HG02840 (cell line): ENCODE measurements around the gene SYNPO2L.

Experiments used
- ATAC-seq: cut with Tn5 transposase; IDR thresholded peaks from one replicate; pipeline ENCODE4 v1.9.1; 2021; ENCODE audit warnings: mild to moderate bottlenecking, moderate library complexity, moderate number of reproducible peaks; ENCODE audit not compliant: unreplicated experiment, low FRiP score

Gene SYNPO2L

DNA sequence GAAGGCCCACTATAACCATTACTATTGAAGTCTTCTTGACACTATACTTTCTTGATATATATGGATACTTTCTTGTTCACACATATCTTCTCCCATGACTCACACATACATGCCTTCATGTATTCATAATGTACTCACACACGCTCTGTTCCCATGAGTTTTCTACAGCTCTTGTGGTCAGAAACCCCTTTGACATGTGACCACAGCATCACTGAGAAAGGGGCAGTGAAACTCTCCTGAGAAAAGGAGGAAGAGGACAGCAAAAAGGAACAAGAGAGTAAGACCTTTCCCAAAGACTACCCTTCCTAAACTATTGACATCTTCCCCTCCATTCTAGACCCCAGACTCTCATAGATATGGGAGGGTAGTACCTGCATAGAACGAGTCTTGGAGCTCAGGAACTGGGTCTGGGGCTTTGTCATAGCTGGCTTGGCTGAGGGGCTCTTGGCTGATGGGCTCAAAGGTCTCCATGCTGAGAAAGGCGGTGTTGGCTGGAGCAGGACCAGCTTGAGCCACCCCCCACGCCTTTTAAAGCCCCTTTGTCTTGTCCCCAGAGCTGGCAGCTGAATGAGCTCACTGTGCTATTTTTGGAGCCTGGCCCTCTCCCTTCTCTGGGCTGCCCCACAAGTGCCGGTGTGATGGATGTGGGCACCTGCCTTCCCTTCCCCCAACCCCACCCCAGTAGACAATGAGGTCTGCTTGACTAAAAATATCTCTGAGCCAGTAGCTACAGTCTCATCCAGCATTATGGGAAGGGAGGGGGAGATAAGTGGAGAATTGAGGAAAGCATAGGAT, 5.1 kb downstream of the SYNPO2L start:
- no peak for ATAC-seq

DNA sequence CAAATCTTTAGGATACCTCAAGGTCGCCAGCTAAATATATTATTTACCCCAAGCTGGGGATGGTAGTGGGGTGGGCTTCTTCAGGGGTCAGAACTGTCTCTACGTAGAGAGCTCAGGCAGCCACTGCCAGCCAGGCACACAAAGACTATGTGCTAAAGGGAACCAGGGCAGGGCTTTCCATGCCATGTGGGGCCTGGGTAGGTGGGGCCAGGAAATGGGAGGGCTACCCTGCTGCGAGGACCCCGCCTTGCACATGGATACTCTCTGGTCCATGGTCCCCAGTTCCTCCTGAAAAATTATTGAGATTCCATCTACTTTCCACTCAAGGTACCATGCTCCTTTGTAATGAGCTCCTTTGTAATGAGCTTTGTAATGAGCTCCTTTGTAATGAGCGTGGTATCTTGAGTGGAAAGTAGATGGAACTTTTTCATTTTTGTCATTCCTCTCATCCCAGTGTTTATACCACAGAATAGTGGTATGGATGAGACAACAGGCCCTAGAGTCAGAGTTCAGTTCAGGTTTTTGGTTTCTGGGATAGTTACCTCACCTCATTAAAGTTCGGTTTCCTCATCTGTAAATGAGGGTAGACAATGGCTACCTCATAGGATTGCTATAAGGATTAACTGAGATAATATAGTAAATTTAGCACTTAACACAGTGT, 5.8 kb downstream of the SYNPO2L start:
- ATAC-seq, result no peak

DNA sequence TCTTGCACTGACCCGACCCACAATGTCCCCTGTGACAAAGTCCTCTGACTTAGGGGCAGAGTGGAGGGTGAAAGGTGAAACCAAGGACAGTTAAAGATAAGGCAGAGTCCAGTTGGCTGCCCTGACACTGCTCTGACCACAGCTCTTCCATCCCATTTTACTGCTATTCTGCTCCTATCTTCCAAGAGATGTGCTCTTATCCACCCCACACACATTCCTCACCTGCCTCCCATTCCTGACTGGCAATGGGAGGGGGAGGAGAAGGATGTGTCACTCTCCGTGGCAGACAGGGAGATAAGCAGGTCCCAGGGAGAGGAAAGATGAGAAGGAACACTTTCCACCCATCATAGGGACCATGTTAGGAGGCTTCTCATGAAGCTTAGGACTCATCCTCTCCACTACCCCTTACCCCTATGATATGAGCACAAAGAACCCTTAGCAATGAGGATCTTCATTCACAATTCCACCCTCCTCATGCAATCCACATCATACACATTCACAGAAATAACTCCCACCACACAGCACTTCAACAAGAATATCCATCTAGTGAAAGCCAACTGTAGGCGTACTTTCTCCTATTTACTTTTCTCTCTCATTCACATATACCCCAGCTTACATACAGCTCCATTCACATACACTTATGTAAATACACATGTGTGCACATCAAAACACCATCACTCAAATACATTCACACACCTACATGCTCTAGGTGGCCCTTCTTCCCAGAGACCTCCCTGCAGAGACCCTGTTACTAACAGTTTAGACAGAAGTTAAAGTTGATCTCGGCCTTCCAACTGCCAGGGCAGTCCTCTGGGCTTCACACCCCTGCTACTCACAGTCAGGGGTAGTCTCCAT, 6.6 kb downstream of the SYNPO2L start:
- ATAC-seq, result no peak

DNA sequence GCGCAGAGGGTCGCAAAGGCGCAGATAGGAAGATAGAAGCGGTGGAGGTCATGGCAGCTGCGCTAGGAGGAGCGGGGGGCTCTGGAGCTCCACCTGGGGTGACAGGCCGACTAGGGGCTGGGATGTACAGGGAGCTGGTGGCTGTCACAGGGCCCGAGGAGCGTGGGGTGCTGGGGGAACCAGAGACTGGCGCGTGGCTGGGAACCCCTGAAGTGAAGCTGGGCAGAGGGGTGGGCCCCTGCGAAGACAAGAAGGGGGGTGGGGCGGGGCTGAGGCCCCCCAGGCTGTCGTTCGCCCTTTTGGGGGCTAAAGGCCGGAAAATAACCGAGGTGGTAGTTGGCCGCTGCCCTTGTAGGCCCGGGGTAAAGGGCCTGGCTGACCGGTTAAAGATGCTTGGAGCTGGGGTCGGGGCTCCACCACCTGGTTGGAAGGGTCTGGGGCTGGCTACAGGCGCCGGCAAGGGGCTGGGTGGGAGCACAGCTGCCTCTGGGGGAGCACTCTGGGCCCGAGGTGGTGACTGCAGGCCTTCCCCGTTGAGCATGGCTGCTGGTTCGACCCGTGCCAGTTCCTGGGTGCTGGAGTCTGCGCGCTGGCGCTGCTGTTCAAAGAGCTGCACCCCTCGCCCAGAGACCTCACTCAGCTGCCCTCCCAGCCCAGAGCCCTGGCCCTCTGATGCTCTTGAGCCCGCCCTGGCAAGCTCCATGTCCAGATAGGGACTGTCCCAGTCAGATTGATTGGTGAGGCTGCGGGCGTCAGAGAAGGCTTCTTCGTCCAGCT, 7.8 kb downstream of the SYNPO2L start:
- no peak for ATAC-seq

DNA sequence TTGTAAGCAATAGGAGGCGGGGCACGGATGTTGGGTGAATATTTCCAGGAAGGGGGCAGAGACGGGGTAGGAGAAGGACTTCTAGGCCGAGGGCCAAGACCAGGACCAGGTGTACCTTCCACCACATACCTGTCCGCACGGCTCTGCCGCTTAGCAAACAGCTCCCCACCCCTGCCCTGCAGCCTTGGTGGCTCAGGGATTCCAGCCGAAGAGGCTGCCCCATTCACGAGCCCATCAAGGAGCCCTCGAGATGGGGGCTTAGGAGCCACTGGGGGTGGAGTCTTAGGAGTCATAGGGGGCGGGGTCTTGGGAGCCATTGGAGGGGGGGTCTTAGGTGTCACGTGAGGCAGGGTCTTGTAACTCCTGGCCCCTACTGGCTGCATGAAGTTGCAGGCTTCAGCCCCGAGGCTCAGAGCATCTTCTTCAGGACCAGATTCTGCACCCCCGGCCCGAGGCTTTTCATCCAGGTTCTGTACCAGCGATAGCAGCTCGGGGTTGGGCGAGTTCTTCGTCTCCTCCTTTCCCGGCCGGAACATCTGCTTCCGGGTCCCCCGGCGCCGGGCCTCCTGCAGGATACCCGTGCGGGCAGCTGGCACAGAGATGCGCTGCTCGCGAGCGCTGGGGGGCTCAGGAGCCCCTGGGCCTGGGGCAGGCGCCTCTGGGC, 8.5 kb downstream of the SYNPO2L start:
- no peak for ATAC-seq

DNA sequence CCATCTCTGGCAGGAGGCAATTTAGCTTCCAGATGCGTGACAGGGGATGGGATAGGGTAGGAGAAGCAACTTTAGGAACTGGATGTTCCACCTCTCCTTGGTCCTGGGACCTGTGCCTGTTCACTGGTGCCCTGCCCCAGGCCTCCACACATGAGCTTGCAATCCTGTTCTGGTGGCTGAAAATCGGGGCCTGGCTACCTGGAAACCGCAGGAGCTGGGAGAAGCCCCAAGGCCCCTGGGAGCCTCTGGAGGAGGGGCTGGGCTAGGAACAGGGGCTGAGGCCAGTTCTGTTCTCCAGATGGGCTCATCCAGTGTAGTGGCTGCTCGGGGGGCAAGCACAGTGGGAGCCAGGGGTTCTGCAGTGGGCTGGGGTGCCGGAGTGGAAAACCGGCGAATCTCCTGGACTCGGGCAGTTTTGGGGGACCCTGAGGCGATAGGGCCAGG, 9.2 kb downstream of the SYNPO2L start:
- no peak for ATAC-seq

DNA sequence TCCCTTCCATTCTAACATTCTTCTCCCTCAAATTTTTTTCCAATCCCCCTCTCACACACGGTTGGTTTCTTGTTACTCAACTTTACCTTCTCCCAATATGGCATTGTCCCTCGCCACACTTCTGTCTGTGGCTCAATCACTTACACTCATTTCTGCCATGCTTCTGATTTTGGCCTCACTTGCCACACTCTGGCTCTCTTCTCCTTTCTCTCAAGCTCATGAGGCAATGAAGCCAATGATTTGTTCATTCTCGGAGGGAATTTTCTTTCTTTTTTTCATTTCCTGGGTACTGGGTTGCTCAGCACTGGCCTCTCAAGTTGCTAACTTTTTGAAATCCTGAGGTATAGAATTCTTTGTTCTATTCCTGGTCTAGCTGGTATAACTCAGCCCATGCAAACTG, 10.6 kb downstream of the SYNPO2L start:
- ATAC-seq, result no peak

DNA sequence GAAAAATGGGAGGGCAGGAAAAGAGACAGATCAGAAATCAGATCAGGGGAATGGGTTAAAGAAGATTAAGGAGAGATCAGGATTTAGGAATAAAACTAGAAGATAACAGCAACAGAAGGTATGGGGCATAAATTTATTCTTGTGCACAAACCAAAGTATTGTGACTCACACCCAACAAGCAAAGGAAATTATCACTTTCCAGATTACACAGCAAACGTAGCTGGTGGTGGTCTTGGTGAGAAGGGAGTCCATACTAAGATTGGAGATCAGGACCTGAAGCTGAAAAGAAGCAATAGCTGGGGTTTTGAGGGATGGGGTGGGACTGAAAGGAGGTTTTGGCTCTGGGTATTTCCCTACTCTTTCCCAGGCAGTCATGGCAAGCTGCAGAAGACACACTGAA, 11.1 kb downstream of the SYNPO2L start:
- ATAC-seq, result no peak

DNA sequence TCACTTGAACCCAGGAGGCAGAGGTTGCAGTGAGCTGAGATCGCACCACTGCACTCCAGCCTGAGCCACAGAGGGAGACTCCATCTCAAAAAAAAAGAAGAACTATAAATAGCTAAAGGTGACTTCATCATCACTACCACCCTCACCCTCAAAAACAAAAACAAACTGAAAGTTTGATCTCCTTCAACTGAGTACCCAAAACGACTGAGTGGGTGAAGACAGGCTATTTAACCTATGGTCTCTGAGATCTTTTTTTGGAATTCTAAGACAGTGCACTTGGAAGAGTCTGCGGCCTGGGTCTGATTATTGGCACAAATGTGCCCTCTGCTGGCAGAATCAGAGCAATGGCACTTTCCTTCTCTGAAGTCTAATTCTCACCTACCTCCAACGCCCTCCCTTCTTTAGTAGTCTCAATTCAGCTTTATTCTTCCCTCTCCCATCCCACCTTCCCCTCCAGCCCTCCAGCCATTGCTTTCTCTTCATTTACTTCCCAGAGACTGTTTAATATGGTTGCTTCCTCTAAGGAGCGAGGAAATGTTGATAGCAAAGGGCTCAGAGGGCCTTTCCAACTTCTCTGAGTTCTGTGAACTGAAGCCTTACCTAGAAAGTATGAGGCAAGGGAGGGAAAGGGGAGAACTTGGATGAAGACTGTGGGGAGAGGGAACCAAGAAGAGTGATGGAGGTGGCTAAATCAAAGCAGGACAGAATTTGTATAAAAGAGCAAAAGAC, 11.7 kb downstream of the SYNPO2L start:
- no peak for ATAC-seq

DNA sequence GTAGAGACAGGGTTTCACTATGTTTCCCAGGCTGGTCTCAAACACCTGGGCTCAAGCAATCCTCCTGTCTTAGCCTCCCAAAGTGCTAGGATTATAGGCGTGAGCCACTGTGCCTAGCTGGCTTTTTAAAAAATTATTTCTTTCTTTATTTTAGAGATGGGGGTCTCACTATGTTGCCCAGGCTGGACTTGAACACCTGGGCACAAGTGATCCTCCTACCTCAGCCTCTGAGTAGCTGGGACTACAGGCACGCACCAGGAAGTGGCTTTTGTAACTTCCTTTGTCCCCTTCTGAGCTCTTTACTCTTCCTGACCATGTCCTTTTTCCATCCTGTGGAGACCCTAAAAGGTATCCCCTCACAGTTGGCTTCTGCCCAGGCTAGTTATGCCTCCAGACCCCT, 12.5 kb downstream of the SYNPO2L start:
- no peak for ATAC-seq

DNA sequence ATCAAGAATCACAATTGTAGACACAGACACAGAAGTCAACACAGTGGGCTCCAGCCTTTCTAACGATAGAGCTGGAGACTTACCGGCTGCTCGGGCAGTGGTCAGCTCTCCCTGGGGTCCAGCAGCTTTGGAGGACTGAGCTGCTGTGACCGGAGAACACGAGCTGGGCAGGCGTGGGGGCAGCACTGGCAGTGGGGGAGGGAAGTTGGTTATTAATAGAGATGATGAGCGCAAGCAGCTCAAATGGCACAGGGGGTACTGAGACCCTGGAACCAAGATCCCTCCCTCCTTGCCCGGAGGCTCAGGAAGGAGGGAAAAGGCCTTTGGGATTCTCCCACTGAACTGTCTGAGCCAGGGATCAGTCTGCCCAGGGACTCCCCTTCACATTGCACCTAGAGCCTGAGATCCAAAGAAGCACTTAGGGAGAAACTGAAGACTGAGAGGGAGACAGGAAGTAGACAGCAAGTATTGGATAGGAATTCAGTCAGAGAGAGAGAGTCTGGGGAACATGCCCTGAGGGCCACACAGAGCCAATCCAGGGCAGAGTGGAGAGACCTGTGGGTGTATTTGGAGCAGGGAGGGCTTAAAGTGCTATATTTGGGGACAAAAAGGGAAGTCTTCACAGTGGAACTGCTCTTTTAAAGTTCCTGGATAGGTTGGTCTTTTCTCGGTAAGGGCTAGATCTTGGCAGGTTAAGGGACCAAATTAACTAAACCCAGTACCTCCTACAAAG, 14.3 kb downstream of the SYNPO2L start, which contains the start of gene MYOZ1:
MYOZ1 (minus strand) TSS at position 147 of the 733 bp plus-strand sequence. CDS start 1,457 bp downstream, outside the sequence.
- ATAC-seq, result no peak

DNA sequence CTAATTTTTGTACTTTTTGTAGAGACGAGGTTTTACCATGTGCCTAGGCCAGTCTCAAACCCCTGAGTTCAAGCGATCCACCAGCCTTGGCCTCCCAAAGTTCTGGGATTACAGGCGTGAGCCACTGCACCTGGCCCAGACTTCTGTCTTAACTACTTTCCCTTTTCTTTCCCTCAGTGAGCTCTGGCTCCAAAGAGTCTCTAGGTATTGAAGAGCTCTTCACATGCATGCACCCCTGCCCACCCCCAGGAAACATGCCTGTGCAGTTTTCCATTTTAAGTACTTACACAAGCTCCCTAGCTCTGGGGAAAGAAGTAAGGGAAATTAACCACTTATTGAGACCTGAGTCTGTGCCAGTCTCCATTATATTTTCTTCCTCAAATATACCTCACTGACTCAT, 16.5 kb downstream of the SYNPO2L start:
- no peak for ATAC-seq

DNA sequence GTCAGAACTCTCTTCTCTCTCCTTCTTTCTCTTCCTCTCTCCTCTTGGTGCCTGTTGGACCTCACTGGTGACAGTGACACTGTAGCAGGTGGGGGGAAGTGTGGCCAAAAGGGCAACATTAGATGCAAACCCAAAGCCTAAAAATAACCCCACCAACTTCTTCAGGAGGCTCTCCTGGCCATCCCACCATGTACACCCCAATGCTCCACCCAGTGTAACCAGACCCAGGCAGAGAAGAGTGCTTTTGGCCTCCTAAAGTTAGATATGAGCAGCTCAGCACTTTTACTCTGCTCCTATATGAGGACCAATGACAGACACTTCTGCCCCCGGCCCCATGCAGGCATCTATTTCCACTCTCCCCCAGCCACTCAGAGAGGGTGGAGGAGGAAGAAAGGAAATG, 20.0 kb downstream of the SYNPO2L start:
- no peak for ATAC-seq

DNA sequence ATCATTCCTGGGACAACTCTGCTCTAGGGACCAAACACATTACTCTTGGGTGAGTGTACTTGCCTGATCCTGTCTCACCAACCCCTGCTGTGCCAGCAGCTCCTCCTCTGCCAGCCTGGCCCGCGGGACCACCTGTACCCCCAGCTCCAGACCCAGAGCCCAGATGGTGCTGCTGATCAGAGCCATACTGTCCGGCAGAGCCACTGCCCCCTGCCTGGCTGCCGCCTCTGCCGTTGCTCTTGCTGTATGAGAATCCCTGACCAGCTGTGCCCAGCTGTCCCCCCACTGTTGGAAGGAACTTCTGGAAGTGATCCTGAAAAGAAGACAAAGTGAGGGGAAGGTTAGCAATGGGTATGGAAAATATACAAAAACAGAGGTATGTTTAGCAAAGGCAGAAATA, 21.4 kb downstream of the SYNPO2L start:
- no peak for ATAC-seq

DNA sequence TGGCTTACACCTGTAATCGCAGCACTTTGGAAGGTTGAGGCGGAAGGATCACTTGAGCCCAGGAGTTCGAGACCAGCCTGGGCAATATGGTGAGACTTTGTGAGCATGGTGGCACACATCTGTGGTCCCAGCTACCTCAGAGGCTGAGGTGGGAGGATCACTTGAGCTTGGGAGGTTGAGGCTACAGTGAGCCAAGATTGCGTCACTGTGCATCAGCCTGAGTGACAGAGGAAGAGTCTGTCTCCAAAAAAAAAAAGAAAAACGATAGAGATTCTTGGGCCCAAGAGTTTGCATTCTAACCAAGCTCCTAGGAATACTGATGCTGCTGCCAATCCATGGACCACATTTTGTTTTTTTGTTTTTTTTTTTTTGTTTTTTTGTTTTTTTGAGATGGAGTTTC, 26.7 kb downstream of the SYNPO2L start:
- ATAC-seq, result no peak

DNA sequence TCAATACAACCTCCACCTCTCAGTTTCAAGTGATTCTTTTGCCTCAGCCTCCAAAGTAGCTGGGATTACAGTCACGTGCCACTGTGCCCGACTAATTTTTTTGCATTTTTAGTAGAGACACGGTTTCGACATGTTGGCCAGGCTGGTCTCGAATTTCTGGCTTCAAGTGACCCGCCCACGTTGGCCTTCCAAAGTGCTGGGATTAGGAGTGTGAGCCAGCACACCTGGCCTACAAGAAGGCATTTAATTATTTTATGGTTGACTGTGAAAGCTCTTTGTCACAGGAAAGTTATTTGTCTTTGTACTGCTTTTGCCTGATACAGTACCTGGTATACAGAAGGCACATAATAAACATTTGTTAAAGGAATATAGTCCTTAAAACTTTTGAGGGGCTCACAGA, 27.4 kb downstream of the SYNPO2L start:
- ATAC-seq, result no peak

DNA sequence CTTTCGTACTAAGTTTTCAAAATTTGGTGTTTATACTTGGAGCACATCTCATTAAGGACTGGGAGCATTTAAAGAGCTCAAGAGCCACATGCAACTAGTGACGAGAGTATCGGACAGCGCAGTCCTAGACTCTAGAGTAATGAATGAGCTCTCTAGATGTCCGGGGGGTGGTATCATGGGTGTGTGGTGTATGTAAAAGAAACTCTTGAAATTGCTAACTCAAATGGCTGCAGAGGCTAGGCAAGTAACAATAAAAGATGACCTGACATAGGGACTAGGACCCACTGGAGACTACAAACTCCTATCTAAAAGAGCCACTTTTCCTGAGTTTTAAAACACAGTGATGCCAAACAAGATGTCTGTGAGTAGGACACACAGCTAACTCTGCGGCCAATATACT, 28.5 kb downstream of the SYNPO2L start:
- ATAC-seq, result no peak
